Measurements from ENCODE around the gene TADA2A.

GRCh38 chr17:37463039-37463438, 56.4 kb downstream of the TADA2A start:
- TF ChIP-seq CTCF (conservative IDR thresholded peaks at IDR 0.05; ENCODE audit: low read length) = no peak
- TF ChIP-seq EZH2phosphoT487 (IDR thresholded peaks at IDR 0.05; ENCODE audit: borderline replicate concordance, low read depth, low read length) = no peak
